Measurements from ENCODE around the gene POR. TPM values are rescaled to one million over a fixed set of nuclear protein-coding genes. Genes with fewer than 3 reads are reported as not detected.

POR gene
- total and polyA plus RNA-seq, 2 donors (not counting 1 experiment from before 2014, with no cell fraction given) = 68.4 to 78.4 TPM

DNA sequence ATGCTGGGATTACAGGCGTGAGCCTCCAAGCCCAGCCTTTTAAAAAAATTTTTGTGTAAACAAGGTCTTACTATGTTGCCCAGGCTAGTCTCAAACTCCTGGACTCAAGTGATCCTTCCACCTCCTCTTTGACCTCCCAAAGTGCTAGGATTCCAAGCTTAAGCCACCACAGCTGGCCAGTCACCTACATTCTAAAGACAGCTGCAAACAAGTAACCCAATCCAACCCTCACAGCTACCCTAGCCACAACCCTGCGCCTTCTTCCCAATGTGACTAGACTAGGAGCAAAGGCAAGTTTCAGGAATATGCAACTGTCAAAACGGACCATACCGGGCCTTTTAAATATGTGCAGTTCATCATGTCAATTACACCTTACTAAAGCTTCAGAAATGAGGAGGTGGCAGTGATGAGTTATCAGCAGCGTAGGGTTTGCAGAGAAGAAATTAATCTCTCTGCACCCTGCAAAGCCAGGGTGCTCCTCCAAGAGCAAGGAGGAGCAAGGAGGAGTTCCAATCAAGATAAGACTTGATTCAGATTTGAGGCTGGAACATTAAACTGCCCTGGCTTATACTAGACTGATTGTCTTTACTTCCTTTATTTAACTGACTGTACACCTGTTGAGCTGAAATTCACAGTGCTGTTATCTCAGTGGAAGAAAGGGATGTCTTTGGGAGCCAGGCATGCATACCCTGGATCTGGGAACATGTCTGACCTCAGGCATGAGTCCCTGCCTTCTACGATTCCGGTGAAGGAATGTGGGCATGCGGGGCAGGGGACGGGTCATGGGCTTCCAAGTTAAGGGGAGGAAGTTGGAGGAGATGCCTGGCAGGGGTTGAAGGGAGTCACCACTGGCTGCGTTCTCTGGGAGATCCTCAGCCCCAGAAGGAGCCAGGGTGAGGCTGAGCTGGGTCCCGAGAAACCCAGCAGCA lies 95.0 kb downstream of the POR start:
- 100% methylated on average over 7 of the region's 11 CpGs for WGBS (ENCODE audit: insufficient coverage)
- Histone ChIP-seq H3K9ac (ENCODE audit: low read length) (no peak overlapping the region), H3K79me2 (ENCODE audit: control insufficient read depth, insufficient read depth, low read length) (no peaks in the 10 kb centered on the region), H3K36me3 (replicated peaks in 1 of 2; ENCODE audit: control extremely low read depth in 1 of 2, control insufficient read depth in 1 of 2, extremely low read depth in 1 of 2, insufficient read depth in 2 of 2, low read length in 1 of 2) (peaks cover 0 to 9% of the 10 kb centered on the region in 2 experiments), H3K4me2 (replicated peaks; ENCODE audit: low read depth, low read length, poor library complexity, severe bottlenecking) (no peak overlapping the region), H2AFZ (ENCODE audit: insufficient read depth, low read depth, low read length, poor library complexity, severe bottlenecking) (no peak overlapping the region), H4K20me1 (ENCODE audit: control insufficient read depth, insufficient read depth, low read length, poor library complexity, severe bottlenecking) (no peaks in the 10 kb centered on the region), H3K27ac (ENCODE audit: low read length in 2 of 2) (no peak overlapping the region), H3K27me3 (replicated peaks in 1 of 4; ENCODE audit: control extremely low read depth in 1 of 4, control insufficient read depth in 3 of 4, insufficient read depth in 4 of 4, low read length in 3 of 4) (no peaks in the 10 kb centered on the region), H3K4me3 (ENCODE audit: control extremely low read depth in 1 of 5, extremely low read depth in 1 of 5, insufficient read depth in 1 of 5, low read depth in 2 of 5, low read length in 4 of 5) (no peak overlapping the region), H3K9me3 (ENCODE audit: control extremely low read depth in 1 of 3, control insufficient read depth in 2 of 3, insufficient read depth in 1 of 3, low read length in 2 of 3) (no peaks in the 10 kb centered on the region), H3K4me1 (ENCODE audit: control insufficient read depth in 2 of 2, insufficient read depth in 2 of 2, low read length in 2 of 2) (peaks cover 5 to 15% of the 10 kb centered on the region in 2 donors)
- peak overlapping the region; percentile 44 for H3K4me3 Mint-ChIP-seq
- TF ChIP-seq, protein P1, sequence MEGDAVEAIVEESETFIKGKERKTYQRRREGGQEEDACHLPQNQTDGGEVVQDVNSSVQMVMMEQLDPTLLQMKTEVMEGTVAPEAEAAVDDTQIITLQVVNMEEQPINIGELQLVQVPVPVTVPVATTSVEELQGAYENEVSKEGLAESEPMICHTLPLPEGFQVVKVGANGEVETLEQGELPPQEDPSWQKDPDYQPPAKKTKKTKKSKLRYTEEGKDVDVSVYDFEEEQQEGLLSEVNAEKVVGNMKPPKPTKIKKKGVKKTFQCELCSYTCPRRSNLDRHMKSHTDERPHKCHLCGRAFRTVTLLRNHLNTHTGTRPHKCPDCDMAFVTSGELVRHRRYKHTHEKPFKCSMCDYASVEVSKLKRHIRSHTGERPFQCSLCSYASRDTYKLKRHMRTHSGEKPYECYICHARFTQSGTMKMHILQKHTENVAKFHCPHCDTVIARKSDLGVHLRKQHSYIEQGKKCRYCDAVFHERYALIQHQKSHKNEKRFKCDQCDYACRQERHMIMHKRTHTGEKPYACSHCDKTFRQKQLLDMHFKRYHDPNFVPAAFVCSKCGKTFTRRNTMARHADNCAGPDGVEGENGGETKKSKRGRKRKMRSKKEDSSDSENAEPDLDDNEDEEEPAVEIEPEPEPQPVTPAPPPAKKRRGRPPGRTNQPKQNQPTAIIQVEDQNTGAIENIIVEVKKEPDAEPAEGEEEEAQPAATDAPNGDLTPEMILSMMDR (IDR thresholded peaks at IDR 0.05) = no peak
- no peak for TF ChIP-seq EZH2 (IDR thresholded peaks at IDR 0.05; ENCODE audit: borderline replicate concordance, insufficient read depth, low read depth, low read length, poor library complexity, severe bottlenecking)
- peak overlapping the region; percentile 70 for H3K27ac Mint-ChIP-seq
- no peak for DNase-seq
- H3K9me3 Mint-ChIP-seq (ENCODE audit: insufficient read depth) = no peaks in the 10 kb centered on the region
- no peaks in the 10 kb centered on the region for H3K27me3 Mint-ChIP-seq
- ChIA-PET CTCF (interaction anchor here (0.6 to 1.9 kb wide), 2 partner anchors 10 kb away, joined by 3 to 9 read pairs; no protein-coding TSS in a partner anchor), POLR2A (no interaction called here)
- no peak for ATAC-seq (ENCODE audit: low read depth)
- peaks cover 26% of the 10 kb centered on the region for H3K4me1 Mint-ChIP-seq
- intact Hi-C loops (cut with micrococcal nuclease) = no loop called here

DNA sequence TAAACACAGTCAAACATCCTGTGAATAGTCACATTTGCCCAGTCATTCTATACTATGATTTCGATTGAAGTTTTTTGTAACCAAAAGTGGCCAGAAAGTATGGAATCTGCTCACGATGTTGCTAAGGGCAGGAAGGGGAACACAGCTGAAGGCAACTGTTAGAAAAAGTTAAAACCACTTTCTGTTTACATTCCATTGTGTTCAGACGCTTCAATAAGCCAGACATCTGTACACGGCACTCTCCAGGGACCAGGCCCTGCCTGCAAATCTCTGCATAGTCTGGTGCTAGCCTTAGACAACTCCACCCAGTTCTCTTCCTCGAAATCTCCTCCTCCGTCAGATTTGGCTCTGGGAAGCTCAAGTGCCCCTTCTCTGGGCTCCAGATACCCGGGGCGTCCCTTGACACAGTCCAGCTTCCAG lies 96.5 kb downstream of the POR start:
- H3K9me3 Mint-ChIP-seq (ENCODE audit: insufficient read depth) = no peaks in the 10 kb centered on the region
- H3K9ac ChIP-seq (ENCODE audit: low read length) = no peak overlapping the region
- TF ChIP-seq, protein P1 (IDR thresholded peaks at IDR 0.05) = no peak
- no peak for TF ChIP-seq EZH2 (IDR thresholded peaks at IDR 0.05; ENCODE audit: borderline replicate concordance, insufficient read depth, low read depth, low read length, poor library complexity, severe bottlenecking)
- peak overlapping the region; percentile 23 for H3K27ac Mint-ChIP-seq
- H3K4me3 ChIP-seq (ENCODE audit: control extremely low read depth in 1 of 5, extremely low read depth in 1 of 5, insufficient read depth in 1 of 5, low read depth in 2 of 5, low read length in 4 of 5) = no peak overlapping the region
- ATAC-seq (ENCODE audit: low read depth) (peak; percentile 43), DNase-seq (no peak)
- peaks cover 28% of the 10 kb centered on the region for H3K4me1 Mint-ChIP-seq
- H3K27ac ChIP-seq (ENCODE audit: low read length in 2 of 2) = peak overlapping the region in 1 of 2 donors; percentile 29
- 40% methylated on average over 7 of the region's 8 CpGs for WGBS (ENCODE audit: insufficient coverage)
- peaks cover 5 to 15% of the 10 kb centered on the region in 2 donors for H3K4me1 ChIP-seq (ENCODE audit: control insufficient read depth in 2 of 2, insufficient read depth in 2 of 2, low read length in 2 of 2)
- no peak overlapping the region for H2AFZ ChIP-seq (ENCODE audit: insufficient read depth, low read depth, low read length, poor library complexity, severe bottlenecking)
- H4K20me1 ChIP-seq (ENCODE audit: control insufficient read depth, insufficient read depth, low read length, poor library complexity, severe bottlenecking) = no peaks in the 10 kb centered on the region
- no peaks in the 10 kb centered on the region for H3K27me3 Mint-ChIP-seq
- H3K4me2 ChIP-seq (replicated peaks; ENCODE audit: low read depth, low read length, poor library complexity, severe bottlenecking) = no peak overlapping the region
- no peaks in the 10 kb centered on the region for H3K36me3 ChIP-seq (replicated peaks in 1 of 2; ENCODE audit: control extremely low read depth in 1 of 2, control insufficient read depth in 1 of 2, extremely low read depth in 1 of 2, insufficient read depth in 2 of 2, low read length in 1 of 2)
- no peaks in the 10 kb centered on the region for H3K27me3 ChIP-seq (replicated peaks in 1 of 4; ENCODE audit: control extremely low read depth in 1 of 4, control insufficient read depth in 3 of 4, insufficient read depth in 4 of 4, low read length in 3 of 4)
- ChIA-PET CTCF (no interaction called here), POLR2A (no interaction called here)
- H3K4me3 Mint-ChIP-seq = peak overlapping the region; percentile 3
- H3K9me3 ChIP-seq (ENCODE audit: control extremely low read depth in 1 of 3, control insufficient read depth in 2 of 3, insufficient read depth in 1 of 3, low read length in 2 of 3) = no peaks in the 10 kb centered on the region
- intact Hi-C loops (cut with micrococcal nuclease) = no loop called here
- no peaks in the 10 kb centered on the region for H3K79me2 ChIP-seq (ENCODE audit: control insufficient read depth, insufficient read depth, low read length)
